ENCODE data around the gene EEF1AKMT1.
"Not testable (repeated sequence)": the region's sequence is repeated elsewhere in the genome, so short reads cannot be mapped to it uniquely, and the experiment has no call there.

EEF1AKMT1 gene

GRCh38 chr13:20689291-20689690 is 84.5 kb downstream of the EEF1AKMT1 start:
- no peak for DNase-seq

- no peak for DNase-seq
Observed at GRCh38 chr13:20686863-20687579, 86.7 kb downstream of the EEF1AKMT1 start.

GRCh38 chr13:20686167-20686566 is 87.6 kb downstream of the EEF1AKMT1 start:
- no peak for DNase-seq

GRCh38 chr13:20685092-20685491 is 88.7 kb downstream of the EEF1AKMT1 start:
- no peak for DNase-seq

- DNase-seq = no peak
Observed at GRCh38 chr13:20684546-20684945, 89.2 kb downstream of the EEF1AKMT1 start.

- DNase-seq = no peak
Observed at GRCh38 chr13:20684041-20684440, 89.7 kb downstream of the EEF1AKMT1 start.

GRCh38 chr13:20682061-20682460 is 91.7 kb downstream of the EEF1AKMT1 start:
- DNase-seq = no peak

- not testable (repeated sequence) for DNase-seq
Observed at GRCh38 chr13:20681481-20681880, 92.3 kb downstream of the EEF1AKMT1 start.

- DNase-seq = no peak
Observed at GRCh38 chr13:20680416-20681080, 93.2 kb downstream of the EEF1AKMT1 start.

GRCh38 chr13:20679879-20680278 is 93.9 kb downstream of the EEF1AKMT1 start:
- no peak for DNase-seq
